ENCODE results near the gene OR2B3. TPM values are rescaled to one million over a fixed set of nuclear protein-coding genes. Genes with fewer than 3 reads are reported as not detected.

Gene OR2B3
- total and polyA plus RNA-seq, 2 experiments from 2014 or later: not detected

DNA sequence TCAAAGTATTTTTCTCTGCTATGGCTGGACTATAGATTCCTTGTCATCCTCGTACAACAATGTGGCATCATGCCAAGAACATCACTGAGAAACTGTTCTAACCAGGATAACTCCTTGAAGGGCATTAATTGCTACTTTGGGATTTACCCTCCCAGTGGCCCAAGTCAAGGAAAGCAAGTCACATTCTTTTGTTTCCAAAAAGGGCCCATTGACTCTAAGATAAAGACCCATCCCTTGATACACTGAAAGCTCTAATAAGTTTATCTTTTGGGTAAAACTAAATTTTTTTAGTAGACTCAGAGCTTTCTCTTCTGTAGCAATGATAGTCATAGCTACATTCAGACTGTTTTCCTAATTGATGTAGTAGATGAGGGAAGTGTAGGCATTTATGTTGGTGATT is 20.6 kb upstream of the OR2B3 start, which contains the start of gene OR2J3 (continued):
- no peak for TF ChIP-seq JUNB (IDR thresholded peaks at IDR 0.05; ENCODE audit: unreplicated experiment)
- TF ChIP-seq POLR2AphosphoS5 (IDR thresholded peaks at IDR 0.05; ENCODE audit: low read depth): no peak
- no peak for TF ChIP-seq ETS1 (IDR thresholded peaks at IDR 0.05)
- no peak for TF ChIP-seq ZNF114 (CRISPR knock-in tag; IDR thresholded peaks at IDR 0.05)
- TF ChIP-seq NANOG (IDR thresholded peaks at IDR 0.05; ENCODE audit: borderline replicate concordance): no peak
- TF ChIP-seq EZH2 (IDR thresholded peaks at IDR 0.05; ENCODE audit: low read depth, unreplicated experiment): no peak
- no peak for TF ChIP-seq EZH2phosphoT487 (IDR thresholded peaks at IDR 0.05; ENCODE audit: unreplicated experiment)
- TF ChIP-seq, protein P1, sequence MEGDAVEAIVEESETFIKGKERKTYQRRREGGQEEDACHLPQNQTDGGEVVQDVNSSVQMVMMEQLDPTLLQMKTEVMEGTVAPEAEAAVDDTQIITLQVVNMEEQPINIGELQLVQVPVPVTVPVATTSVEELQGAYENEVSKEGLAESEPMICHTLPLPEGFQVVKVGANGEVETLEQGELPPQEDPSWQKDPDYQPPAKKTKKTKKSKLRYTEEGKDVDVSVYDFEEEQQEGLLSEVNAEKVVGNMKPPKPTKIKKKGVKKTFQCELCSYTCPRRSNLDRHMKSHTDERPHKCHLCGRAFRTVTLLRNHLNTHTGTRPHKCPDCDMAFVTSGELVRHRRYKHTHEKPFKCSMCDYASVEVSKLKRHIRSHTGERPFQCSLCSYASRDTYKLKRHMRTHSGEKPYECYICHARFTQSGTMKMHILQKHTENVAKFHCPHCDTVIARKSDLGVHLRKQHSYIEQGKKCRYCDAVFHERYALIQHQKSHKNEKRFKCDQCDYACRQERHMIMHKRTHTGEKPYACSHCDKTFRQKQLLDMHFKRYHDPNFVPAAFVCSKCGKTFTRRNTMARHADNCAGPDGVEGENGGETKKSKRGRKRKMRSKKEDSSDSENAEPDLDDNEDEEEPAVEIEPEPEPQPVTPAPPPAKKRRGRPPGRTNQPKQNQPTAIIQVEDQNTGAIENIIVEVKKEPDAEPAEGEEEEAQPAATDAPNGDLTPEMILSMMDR (conservative IDR thresholded peaks at IDR 0.05; ENCODE audit: low read depth in 2 of 2): no peak

DNA sequence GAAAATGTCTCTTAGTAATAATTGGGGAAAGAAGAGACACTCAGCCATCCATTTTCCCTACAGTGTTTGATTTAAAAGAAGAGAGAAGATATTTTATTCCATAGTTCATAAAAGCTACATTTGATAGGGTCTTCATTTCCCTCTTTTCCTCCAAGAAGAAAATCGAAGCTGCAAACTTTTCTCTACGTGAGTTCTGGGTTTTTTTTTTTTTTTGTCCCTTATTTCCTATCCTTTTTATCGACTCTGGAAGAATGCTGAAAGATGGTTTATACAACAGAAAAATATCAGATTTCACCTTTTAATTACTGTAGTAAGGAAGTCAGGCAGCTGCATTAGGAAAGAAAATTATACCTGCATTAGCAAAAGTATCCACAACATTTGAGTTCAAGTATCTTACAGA is 12.1 kb upstream of the OR2B3 start, which contains the start of gene OR2J1:
Gene OR2J1, plus strand, starts transcription at position 301 of the 400 bp plus-strand sequence. CDS start 1,453 bp downstream, outside the sequence.
- H3K9me3 Mint-ChIP-seq: no peaks in the 10 kb centered on the region
- H3K27me3 ChIP-seq (ENCODE audit: insufficient read depth): no peaks in the 10 kb centered on the region
- peaks cover 1% of the 10 kb centered on the region for H3K27me3 Mint-ChIP-seq (ENCODE audit: insufficient read depth, low read depth, poor library complexity)
- no peaks in the 10 kb centered on the region for H3K79me2 ChIP-seq (replicated peaks; ENCODE audit: insufficient read depth)
- H2AFZ ChIP-seq: no peak within 1 kb of the TSS
- H3K27ac ChIP-seq (ENCODE audit: low read depth): no peak within 1 kb of the TSS
- no peaks in the 10 kb centered on the region for H3K4me1 Mint-ChIP-seq
- H3K36me3 Mint-ChIP-seq (ENCODE audit: low read depth): no peaks in the 10 kb centered on the region
- H3K4me2 ChIP-seq: no peak within 1 kb of the TSS
- DNase-seq (ENCODE audit: low spot score) (no peak), ATAC-seq (no peak)
- H3F3A ChIP-seq (replicated peaks; ENCODE audit: low read depth): no peaks in the 10 kb centered on the region
- H3K4me1 ChIP-seq (ENCODE audit: insufficient read depth): no peaks in the 10 kb centered on the region
- no peak within 1 kb of the TSS for H3K27ac Mint-ChIP-seq
- H3K36me3 ChIP-seq (ENCODE audit: insufficient read depth): no peaks in the 10 kb centered on the region
- H3K4me3 Mint-ChIP-seq: no peak within 1 kb of the TSS
- no peak within 1 kb of the TSS for H3K4me3 ChIP-seq
- H4K20me1 ChIP-seq (replicated peaks; ENCODE audit: insufficient read depth): no peaks in the 10 kb centered on the region
- H3K9me2 ChIP-seq (ENCODE audit: insufficient read depth): no peaks in the 10 kb centered on the region
- TF ChIP-seq POLR2AphosphoS5 (IDR thresholded peaks at IDR 0.05; ENCODE audit: low read depth): no peak
- TF ChIP-seq CREB1 (CRISPR knock-in tag; IDR thresholded peaks at IDR 0.05; ENCODE audit: low read depth): no peak
- TF ChIP-seq ZNF114 (CRISPR knock-in tag; IDR thresholded peaks at IDR 0.05): no peak
- TF ChIP-seq EZH2phosphoT487 (IDR thresholded peaks at IDR 0.05; ENCODE audit: unreplicated experiment): no peak
- TF ChIP-seq, protein P1 (conservative IDR thresholded peaks at IDR 0.05; ENCODE audit: low read depth in 2 of 2): no peak
- no peak for TF ChIP-seq EZH2 (IDR thresholded peaks at IDR 0.05; ENCODE audit: low read depth, unreplicated experiment)
- TF ChIP-seq, protein P2, sequence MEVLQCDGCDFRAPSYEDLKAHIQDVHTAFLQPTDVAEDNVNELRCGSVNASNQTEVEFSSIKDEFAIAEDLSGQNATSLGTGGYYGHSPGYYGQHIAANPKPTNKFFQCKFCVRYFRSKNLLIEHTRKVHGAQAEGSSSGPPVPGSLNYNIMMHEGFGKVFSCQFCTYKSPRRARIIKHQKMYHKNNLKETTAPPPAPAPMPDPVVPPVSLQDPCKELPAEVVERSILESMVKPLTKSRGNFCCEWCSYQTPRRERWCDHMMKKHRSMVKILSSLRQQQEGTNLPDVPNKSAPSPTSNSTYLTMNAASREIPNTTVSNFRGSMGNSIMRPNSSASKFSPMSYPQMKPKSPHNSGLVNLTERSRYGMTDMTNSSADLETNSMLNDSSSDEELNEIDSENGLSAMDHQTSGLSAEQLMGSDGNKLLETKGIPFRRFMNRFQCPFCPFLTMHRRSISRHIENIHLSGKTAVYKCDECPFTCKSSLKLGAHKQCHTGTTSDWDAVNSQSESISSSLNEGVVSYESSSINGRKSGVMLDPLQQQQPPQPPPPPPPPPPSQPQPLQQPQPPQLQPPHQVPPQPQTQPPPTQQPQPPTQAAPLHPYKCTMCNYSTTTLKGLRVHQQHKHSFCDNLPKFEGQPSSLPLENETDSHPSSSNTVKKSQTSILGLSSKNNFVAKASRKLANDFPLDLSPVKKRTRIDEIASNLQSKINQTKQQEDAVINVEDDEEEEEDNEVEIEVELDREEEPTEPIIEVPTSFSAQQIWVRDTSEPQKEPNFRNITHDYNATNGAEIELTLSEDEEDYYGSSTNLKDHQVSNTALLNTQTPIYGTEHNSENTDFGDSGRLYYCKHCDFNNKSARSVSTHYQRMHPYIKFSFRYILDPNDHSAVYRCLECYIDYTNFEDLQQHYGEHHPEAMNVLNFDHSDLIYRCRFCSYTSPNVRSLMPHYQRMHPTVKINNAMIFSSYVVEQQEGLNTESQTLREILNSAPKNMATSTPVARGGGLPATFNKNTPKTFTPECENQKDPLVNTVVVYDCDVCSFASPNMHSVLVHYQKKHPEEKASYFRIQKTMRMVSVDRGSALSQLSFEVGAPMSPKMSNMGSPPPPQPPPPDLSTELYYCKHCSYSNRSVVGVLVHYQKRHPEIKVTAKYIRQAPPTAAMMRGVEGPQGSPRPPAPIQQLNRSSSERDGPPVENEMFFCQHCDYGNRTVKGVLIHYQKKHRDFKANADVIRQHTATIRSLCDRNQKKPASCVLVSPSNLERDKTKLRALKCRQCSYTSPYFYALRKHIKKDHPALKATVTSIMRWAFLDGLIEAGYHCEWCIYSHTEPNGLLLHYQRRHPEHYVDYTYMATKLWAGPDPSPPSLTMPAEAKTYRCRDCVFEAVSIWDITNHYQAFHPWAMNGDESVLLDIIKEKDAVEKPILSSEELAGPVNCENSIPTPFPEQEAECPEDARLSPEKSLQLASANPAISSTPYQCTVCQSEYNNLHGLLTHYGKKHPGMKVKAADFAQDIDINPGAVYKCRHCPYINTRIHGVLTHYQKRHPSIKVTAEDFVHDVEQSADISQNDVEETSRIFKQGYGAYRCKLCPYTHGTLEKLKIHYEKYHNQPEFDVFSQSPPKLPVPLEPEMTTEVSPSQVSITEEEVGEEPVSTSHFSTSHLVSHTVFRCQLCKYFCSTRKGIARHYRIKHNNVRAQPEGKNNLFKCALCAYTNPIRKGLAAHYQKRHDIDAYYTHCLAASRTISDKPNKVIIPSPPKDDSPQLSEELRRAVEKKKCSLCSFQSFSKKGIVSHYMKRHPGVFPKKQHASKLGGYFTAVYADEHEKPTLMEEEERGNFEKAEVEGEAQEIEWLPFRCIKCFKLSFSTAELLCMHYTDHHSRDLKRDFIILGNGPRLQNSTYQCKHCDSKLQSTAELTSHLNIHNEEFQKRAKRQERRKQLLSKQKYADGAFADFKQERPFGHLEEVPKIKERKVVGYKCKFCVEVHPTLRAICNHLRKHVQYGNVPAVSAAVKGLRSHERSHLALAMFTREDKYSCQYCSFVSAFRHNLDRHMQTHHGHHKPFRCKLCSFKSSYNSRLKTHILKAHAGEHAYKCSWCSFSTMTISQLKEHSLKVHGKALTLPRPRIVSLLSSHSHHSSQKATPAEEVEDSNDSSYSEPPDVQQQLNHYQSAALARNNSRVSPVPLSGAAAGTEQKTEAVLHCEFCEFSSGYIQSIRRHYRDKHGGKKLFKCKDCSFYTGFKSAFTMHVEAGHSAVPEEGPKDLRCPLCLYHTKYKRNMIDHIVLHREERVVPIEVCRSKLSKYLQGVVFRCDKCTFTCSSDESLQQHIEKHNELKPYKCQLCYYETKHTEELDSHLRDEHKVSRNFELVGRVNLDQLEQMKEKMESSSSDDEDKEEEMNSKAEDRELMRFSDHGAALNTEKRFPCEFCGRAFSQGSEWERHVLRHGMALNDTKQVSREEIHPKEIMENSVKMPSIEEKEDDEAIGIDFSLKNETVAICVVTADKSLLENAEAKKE (CRISPR knock-in tag; IDR thresholded peaks at IDR 0.05): no peak
- TF ChIP-seq STAT1 (IDR thresholded peaks at IDR 0.05; ENCODE audit: unreplicated experiment): no peak
- no peak for TF ChIP-seq NANOG (IDR thresholded peaks at IDR 0.05; ENCODE audit: borderline replicate concordance)
- TF ChIP-seq JUNB (IDR thresholded peaks at IDR 0.05; ENCODE audit: unreplicated experiment): no peak
- TF ChIP-seq ZNF331 (CRISPR knock-in tag; IDR thresholded peaks at IDR 0.05; ENCODE audit: low read depth): no peak
